ENCODE results near the gene ZACN. TPM values are rescaled to one million over a fixed set of nuclear protein-coding genes. Genes with fewer than 3 reads are reported as not detected.

ZACN gene
- total and polyA plus RNA-seq, 4 donors, result 0.75 to 3.0 TPM; not detected in 2

GRCh38 chr17:76090517-76091129 is 11.6 kb downstream of the ZACN start:
- no peak overlapping the region for H3K4me3 ChIP-seq (ENCODE audit: low read length in 2 of 2)
- no peaks in the 10 kb centered on the region for H3K4me1 ChIP-seq (ENCODE audit: control insufficient read depth in 1 of 2, insufficient read depth in 2 of 2, low read length in 2 of 2)
- 86 to 89% methylated on average over 17 of the region's 17 CpGs for WGBS, 2 donors
- peaks cover 6 to 13% of the 10 kb centered on the region in 2 donors for H3K36me3 ChIP-seq (ENCODE audit: control insufficient read depth in 1 of 2, insufficient read depth in 2 of 2, low read length in 1 of 2)
- no peaks in the 10 kb centered on the region for H3K27me3 ChIP-seq (ENCODE audit: control insufficient read depth in 1 of 2, insufficient read depth in 2 of 2, low read length in 1 of 2)
- intact Hi-C loops (cut with DNase I), result no loop called here
- no peak overlapping the region for H3K27ac ChIP-seq (ENCODE audit: low read depth in 1 of 2, low read length in 2 of 2)
- ATAC-seq (ENCODE audit: low FRiP score) (no peak), DNase-seq (peak in 1 of 2 donors; percentile 64)
- H3K9me3 ChIP-seq (ENCODE audit: control insufficient read depth, low read length), result no peaks in the 10 kb centered on the region

DNA sequence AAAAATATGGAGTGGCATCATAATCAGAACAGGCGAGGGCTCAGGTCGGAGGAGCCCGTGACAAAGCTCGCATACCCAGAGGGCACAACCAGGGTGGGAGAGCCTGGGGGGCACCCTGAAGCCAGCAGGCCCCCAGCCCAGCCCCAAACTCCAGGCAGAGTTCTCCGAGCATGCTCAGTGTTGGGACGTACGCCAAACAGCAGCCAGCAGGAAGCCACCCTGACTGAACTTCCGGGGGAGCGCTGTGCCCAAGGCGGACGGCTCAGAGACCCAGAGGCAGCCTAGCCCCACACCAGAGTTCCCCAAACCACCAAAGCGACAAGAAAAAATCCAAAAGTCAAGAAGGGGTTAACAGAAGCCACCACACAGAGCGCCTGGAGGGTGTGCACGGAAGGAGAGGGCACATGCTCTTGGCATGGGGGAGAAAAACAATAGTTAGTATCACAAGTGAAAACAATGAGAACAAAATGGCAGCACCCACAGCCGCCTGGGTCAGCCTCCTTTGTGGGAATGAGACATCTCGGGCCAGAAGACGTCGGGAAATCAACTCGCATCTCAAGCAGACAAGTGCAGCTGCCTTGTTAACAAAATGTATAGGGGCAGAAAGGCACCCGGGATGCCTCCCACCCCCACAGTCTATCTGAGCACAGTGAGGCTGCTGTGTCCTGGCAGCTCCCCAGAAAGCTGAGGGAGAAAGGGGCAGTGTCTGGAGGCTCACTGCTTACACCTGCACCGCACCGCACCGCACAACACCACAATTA is 12.7 kb downstream of the ZACN start:
- Histone ChIP-seq H3K9me3 (ENCODE audit: control insufficient read depth, low read length) (no peaks in the 10 kb centered on the region), H3K36me3 (ENCODE audit: control insufficient read depth in 1 of 2, insufficient read depth in 2 of 2, low read length in 1 of 2) (peaks cover 6 to 15% of the 10 kb centered on the region in 2 donors), H3K4me3 (ENCODE audit: low read length in 2 of 2) (no peak overlapping the region), H3K27me3 (ENCODE audit: control insufficient read depth in 1 of 2, insufficient read depth in 2 of 2, low read length in 1 of 2) (no peaks in the 10 kb centered on the region), H3K27ac (ENCODE audit: low read depth in 1 of 2, low read length in 2 of 2) (no peak overlapping the region), H3K4me1 (ENCODE audit: control insufficient read depth in 1 of 2, insufficient read depth in 2 of 2, low read length in 2 of 2) (no peaks in the 10 kb centered on the region)
- WGBS, 2 donors, result 73 to 79% methylated on average over 23 of the region's 23 CpGs
- intact Hi-C loops (cut with DNase I), result no loop called here
- DNase-seq (peak in 1 of 2 donors; percentile 71), ATAC-seq (ENCODE audit: low FRiP score) (no peak)

DNA sequence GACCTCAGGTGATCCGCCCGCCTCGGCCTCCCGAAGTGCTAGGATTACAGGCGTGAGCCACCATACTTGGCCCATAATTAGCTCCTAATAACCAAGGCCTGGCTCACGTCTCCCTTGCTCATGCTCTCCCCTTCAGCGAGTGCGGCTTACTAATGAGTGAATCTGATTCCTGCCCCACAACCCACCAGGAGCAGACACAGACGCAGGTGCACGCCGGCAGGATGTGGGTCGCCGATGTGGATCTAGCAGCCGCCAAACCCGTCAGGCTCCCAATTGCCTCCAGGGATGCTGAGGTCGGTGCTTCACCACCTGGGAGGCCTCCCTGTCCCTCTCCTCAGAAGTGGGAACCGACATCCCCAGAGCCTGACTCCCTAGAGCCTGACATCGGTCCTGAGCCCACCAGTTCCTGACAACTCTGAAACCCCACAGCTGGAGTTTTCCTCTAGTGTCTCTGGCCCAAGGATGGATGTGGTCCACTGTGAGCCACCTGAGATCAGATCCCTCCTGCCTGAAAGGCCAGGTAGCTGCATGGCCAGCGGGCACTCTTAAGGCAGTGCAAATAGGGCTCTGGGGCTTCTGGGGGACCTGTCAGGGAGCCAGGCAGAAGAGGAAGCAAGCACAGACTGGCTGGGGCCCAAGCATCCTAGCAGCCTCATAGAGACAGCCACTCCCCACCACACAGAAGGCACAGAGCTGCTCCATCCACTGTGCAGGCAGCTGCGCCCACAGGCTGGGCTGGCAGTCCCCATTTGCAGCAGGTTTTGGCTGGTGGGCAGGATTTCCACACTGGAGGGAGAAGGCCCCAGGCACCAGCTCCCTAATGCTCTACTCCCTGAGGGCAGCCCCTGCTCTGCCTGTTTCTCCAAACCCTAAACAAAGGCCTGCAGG is 13.8 kb downstream of the ZACN start:
- Histone ChIP-seq H3K27me3 (ENCODE audit: control insufficient read depth in 1 of 2, insufficient read depth in 2 of 2, low read length in 1 of 2) (no peaks in the 10 kb centered on the region), H3K4me3 (ENCODE audit: low read length in 2 of 2) (no peak overlapping the region), H3K27ac (ENCODE audit: low read depth in 1 of 2, low read length in 2 of 2) (no peak overlapping the region), H3K9me3 (ENCODE audit: control insufficient read depth, low read length) (no peaks in the 10 kb centered on the region), H3K4me1 (ENCODE audit: control insufficient read depth in 1 of 2, insufficient read depth in 2 of 2, low read length in 2 of 2) (no peaks in the 10 kb centered on the region), H3K36me3 (ENCODE audit: control insufficient read depth in 1 of 2, insufficient read depth in 2 of 2, low read length in 1 of 2) (peaks cover 6 to 15% of the 10 kb centered on the region in 2 donors)
- no peak for ATAC-seq (ENCODE audit: low FRiP score)
- intact Hi-C loops (cut with DNase I), result no loop called here
- 93 to 95% methylated on average over 19 to 20 of the region's 20 CpGs for WGBS, 2 donors
- DNase-seq, result peak in 1 of 2 donors; percentile 43

- Histone ChIP-seq H3K27me3 (ENCODE audit: control insufficient read depth in 1 of 2, insufficient read depth in 2 of 2, low read length in 1 of 2) (no peaks in the 10 kb centered on the region), H3K36me3 (ENCODE audit: control insufficient read depth in 1 of 2, insufficient read depth in 2 of 2, low read length in 1 of 2) (peaks cover 6 to 9% of the 10 kb centered on the region in 2 donors), H3K9me3 (ENCODE audit: control insufficient read depth, low read length) (no peaks in the 10 kb centered on the region), H3K27ac (ENCODE audit: low read depth in 1 of 2, low read length in 2 of 2) (no peak overlapping the region), H3K4me1 (ENCODE audit: control insufficient read depth in 1 of 2, insufficient read depth in 2 of 2, low read length in 2 of 2) (no peaks in the 10 kb centered on the region), H3K4me3 (ENCODE audit: low read length in 2 of 2) (no peak overlapping the region)
- ATAC-seq (ENCODE audit: low FRiP score) (no peak), DNase-seq (peak in 1 of 2 donors; percentile 55)
- intact Hi-C loops (cut with DNase I), result no loop called here
- 83 to 95% methylated on average over 11 of the region's 11 CpGs for WGBS, 2 donors
Measured at GRCh38 chr17:76094046-76094445, 15.1 kb downstream of the ZACN start.

GRCh38 chr17:76095943-76096342 is 17.0 kb downstream of the ZACN start:
- intact Hi-C loops (cut with DNase I), result no loop called here
- 83 to 92% methylated on average over 13 of the region's 13 CpGs for WGBS, 2 donors
- Histone ChIP-seq H3K36me3 (ENCODE audit: control insufficient read depth in 1 of 2, insufficient read depth in 2 of 2, low read length in 1 of 2) (peaks cover 6% of the 10 kb centered on the region in 2 donors), H3K27ac (ENCODE audit: low read depth in 1 of 2, low read length in 2 of 2) (no peak overlapping the region), H3K9me3 (ENCODE audit: control insufficient read depth, low read length) (no peaks in the 10 kb centered on the region), H3K27me3 (ENCODE audit: control insufficient read depth in 1 of 2, insufficient read depth in 2 of 2, low read length in 1 of 2) (no peaks in the 10 kb centered on the region), H3K4me3 (ENCODE audit: low read length in 2 of 2) (no peak overlapping the region), H3K4me1 (ENCODE audit: control insufficient read depth in 1 of 2, insufficient read depth in 2 of 2, low read length in 2 of 2) (no peaks in the 10 kb centered on the region)
- peak in 1 of 2 donors; percentile 64 for DNase-seq
- no peak for ATAC-seq (ENCODE audit: low FRiP score)

DNA sequence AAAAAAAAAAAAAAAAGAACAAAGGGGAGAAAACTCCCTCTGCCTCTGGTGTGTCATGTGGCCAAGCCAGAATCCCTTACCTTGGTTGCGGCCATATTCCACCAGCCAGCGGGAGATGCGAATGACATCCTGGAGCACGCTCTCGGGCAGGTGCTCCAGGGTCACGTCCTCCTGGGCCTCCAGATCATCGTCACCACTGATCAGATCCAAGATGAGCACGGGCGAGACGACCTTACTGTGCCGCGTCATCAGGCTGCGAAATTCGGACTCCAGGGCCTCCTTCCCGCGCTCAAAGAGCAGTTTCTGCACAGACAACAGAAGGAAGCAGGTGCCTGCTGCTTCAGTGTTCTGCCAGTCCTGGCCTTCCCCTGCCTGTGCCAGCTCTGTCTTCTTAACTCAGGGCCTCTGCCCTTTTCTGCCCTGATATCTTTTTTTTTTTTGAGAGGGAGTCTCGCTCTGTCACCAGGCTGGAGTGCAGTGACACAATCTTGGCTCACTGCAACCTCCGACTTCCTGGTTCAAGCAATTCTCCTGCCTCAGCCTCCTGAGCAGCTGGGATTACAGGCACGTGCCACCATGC is 18.8 kb downstream of the ZACN start:
- Histone ChIP-seq H3K27ac (ENCODE audit: low read depth in 1 of 2, low read length in 2 of 2) (no peak overlapping the region), H3K4me1 (ENCODE audit: control insufficient read depth in 1 of 2, insufficient read depth in 2 of 2, low read length in 2 of 2) (peaks cover 0 to 2% of the 10 kb centered on the region in 2 donors), H3K36me3 (ENCODE audit: control insufficient read depth in 1 of 2, insufficient read depth in 2 of 2, low read length in 1 of 2) (peaks cover 5 to 6% of the 10 kb centered on the region in 2 donors), H3K4me3 (ENCODE audit: low read length in 2 of 2) (no peak overlapping the region), H3K9me3 (ENCODE audit: control insufficient read depth, low read length) (no peaks in the 10 kb centered on the region), H3K27me3 (ENCODE audit: control insufficient read depth in 1 of 2, insufficient read depth in 2 of 2, low read length in 1 of 2) (no peaks in the 10 kb centered on the region)
- intact Hi-C loops (cut with DNase I), result no loop called here
- no peak for ATAC-seq (ENCODE audit: low FRiP score)
- peak in 1 of 2 donors; percentile 52 for DNase-seq
- WGBS, 2 donors, result 90 to 96% methylated on average over 19 of the region's 19 CpGs

GRCh38 chr17:76102944-76103273 is 23.9 kb downstream of the ZACN start:
- no peaks in the 10 kb centered on the region for H3K36me3 ChIP-seq (ENCODE audit: control insufficient read depth in 1 of 2, insufficient read depth in 2 of 2, low read length in 1 of 2)
- no peaks in the 10 kb centered on the region for H3K27me3 ChIP-seq (ENCODE audit: control insufficient read depth in 1 of 2, insufficient read depth in 2 of 2, low read length in 1 of 2)
- H3K4me3 ChIP-seq (ENCODE audit: low read length in 2 of 2), result peak overlapping the region; percentile 46 to 65
- intact Hi-C loops (cut with DNase I), result no loop called here
- H3K4me1 ChIP-seq (ENCODE audit: control insufficient read depth in 1 of 2, insufficient read depth in 2 of 2, low read length in 2 of 2), result peaks cover 0 to 2% of the 10 kb centered on the region in 2 donors
- H3K9me3 ChIP-seq (ENCODE audit: control insufficient read depth, low read length), result no peaks in the 10 kb centered on the region
- DNase-seq (no peak), ATAC-seq (ENCODE audit: low FRiP score) (no peak)
- 0 to 2% methylated on average over 4 of the region's 4 CpGs for WGBS, 2 donors
- H3K27ac ChIP-seq (ENCODE audit: low read depth in 1 of 2, low read length in 2 of 2), result no peak overlapping the region

DNA sequence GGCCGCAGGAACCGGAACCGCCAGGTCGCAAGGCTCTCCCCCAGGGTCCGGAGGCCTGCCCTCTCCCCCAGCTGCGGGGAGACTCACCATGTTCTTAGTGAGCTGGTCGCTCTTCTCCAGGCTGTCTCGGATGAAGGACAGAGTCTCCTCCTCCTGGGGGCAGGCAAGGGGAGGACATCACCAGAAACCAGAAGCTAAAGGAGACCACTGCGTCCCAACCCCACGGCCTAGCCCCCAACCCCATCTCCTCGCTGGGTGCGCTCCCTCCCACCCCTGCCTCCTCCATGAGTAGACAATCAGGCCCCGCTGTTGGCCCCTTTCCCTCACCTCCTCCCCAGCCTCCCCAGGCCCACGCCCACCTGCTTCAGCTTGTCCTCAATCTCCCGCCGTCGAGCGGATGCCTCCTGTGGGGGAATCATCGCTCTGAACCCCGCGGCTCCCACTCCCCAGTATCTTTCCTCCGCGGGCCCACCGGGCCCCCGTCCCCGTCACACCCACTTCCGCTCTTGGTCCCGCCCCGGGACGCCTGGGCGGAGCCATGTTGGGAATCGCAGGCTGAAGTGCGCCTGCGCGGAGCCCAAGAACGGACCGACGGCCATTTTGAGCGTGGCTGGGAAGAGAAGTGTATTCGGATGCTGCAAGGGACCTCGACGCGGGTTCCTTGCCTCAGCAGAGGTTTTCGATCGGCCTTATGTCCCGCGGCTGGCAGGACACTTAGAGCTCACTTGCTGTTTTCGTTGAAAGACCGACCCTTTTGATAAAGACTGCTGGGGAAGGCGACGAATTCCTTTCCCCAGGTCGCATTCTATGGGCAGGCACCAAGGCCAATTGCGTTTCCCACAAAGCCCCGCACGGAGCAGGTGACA is 24.5 kb downstream of the ZACN start, which contains the start of gene EXOC7:
Gene EXOC7, minus strand, starts transcription at position 514 of the 866 bp plus-strand sequence. Its CDS starts 95 bp downstream, at position 419.
- intact Hi-C loops (cut with DNase I), result no loop called here
- WGBS, 2 donors, result 3 to 4% methylated on average over 55 of the region's 55 CpGs

More for the DNA sequence above, 24.5 kb downstream of the ZACN start, which contains the start of gene EXOC7:
- H3K4me1 ChIP-seq (ENCODE audit: control insufficient read depth in 1 of 2, insufficient read depth in 2 of 2, low read length in 2 of 2), result peaks cover 0 to 2% of the 10 kb centered on the region in 2 donors
- H3K9me3 ChIP-seq (ENCODE audit: control insufficient read depth, low read length), result no peaks in the 10 kb centered on the region
- H3K4me3 ChIP-seq (ENCODE audit: low read length in 2 of 2), result peak within 1 kb of the TSS; percentile 46 to 65
- no peaks in the 10 kb centered on the region for H3K27me3 ChIP-seq (ENCODE audit: control insufficient read depth in 1 of 2, insufficient read depth in 2 of 2, low read length in 1 of 2)
- ATAC-seq (ENCODE audit: low FRiP score) (peak; percentile 97), DNase-seq (peak; percentile 94 to 98)
- no peaks in the 10 kb centered on the region for H3K36me3 ChIP-seq (ENCODE audit: control insufficient read depth in 1 of 2, insufficient read depth in 2 of 2, low read length in 1 of 2)
- peak within 1 kb of the TSS in 1 of 2 donors; percentile 22 for H3K27ac ChIP-seq (ENCODE audit: low read depth in 1 of 2, low read length in 2 of 2)
